GM18505 (cell line): Measurements from ENCODE around the gene RAD51D.

Experiments used
- ATAC-seq: cut with Tn5 transposase; IDR thresholded peaks from one replicate; pipeline ENCODE4 v1.9.1; 2021; ENCODE audit not compliant: unreplicated experiment
- POLR2A ChIP-seq: IDR thresholded peaks from 4 replicates; pipeline ENCODE4 v1.6.1; 2011; ENCODE audit warnings: borderline replicate concordance; ENCODE audit not compliant: insufficient read depth, insufficient read length; ENCODE audit errors: extremely low read depth

RAD51D gene

GRCh38 chr17:35149941-35150340 is 30.3 kb upstream of the RAD51D start:
- no peak for ATAC-seq
- no peak for TF ChIP-seq POLR2A

- TF ChIP-seq POLR2A = no peak
- no peak for ATAC-seq
These were observed 28.5 kb upstream of the RAD51D start for GRCh38 chr17:35148144-35148543.

- ATAC-seq = no peak
- no peak for TF ChIP-seq POLR2A
These were observed 27.8 kb upstream of the RAD51D start, which contains the start of gene UNC45B for GRCh38 chr17:35147375-35147905. Gene UNC45B (plus strand): TSS chr17:35147817. CDS start chr17:35148264, 447 bp downstream.

- ATAC-seq = no peak
- TF ChIP-seq POLR2A = no peak
These were observed 26.7 kb upstream of the RAD51D start for GRCh38 chr17:35146214-35146833.

- no peak for TF ChIP-seq POLR2A
- ATAC-seq = no peak
These were observed 25.2 kb upstream of the RAD51D start for GRCh38 chr17:35144840-35145239.

GRCh38 chr17:35142467-35142796 is 22.8 kb upstream of the RAD51D start:
- TF ChIP-seq POLR2A = no peak
- ATAC-seq = no peak

GRCh38 chr17:35141681-35142466 is 22.2 kb upstream of the RAD51D start, which contains the start of gene NLE1:
Gene NLE1 (minus strand): TSS chr17:35142303. CDS start chr17:35142275, 28 bp downstream.
- peak; percentile 82 for ATAC-seq
- peak; percentile 61 for TF ChIP-seq POLR2A

- no peak for TF ChIP-seq POLR2A
These were observed 18.6 kb upstream of the RAD51D start for GRCh38 chr17:35138218-35138617.

GRCh38 chr17:35135322-35135721 is 15.7 kb upstream of the RAD51D start:
- ATAC-seq = no peak
- TF ChIP-seq POLR2A = no peak

More at GRCh38 chr17:35138218-35138617, 18.6 kb upstream of the RAD51D start:
- ATAC-seq = no peak

GRCh38 chr17:35132816-35133550 is 13.3 kb upstream of the RAD51D start:
- TF ChIP-seq POLR2A = no peak
- no peak for ATAC-seq

GRCh38 chr17:35132099-35132498 is 12.4 kb upstream of the RAD51D start:
- ATAC-seq = no peak
- no peak for TF ChIP-seq POLR2A

- no peak for TF ChIP-seq POLR2A
- ATAC-seq = no peak
These were observed 10.7 kb upstream of the RAD51D start for GRCh38 chr17:35130392-35130791.

- no peak for TF ChIP-seq POLR2A
- ATAC-seq = no peak
These were observed 10.3 kb upstream of the RAD51D start for GRCh38 chr17:35129973-35130351.
